Adipose tissue (tissue), 3 donors: ENCODE measurements around the gene SAMD11. TPM values are rescaled to one million over a fixed set of nuclear protein-coding genes. Genes with fewer than 3 reads are reported as not detected.

Source experiments
- H3K27ac ChIP-seq: one replicate; pipeline ENCODE4 v1.5.1; 2013; ENCODE audit warnings: low read depth, low read length
- WGBS, 3 donors: extraction: QIAGEN DNeasy Blood & Tissue Kit; methylation state at CpG; one replicate each; pipeline ENCODE4 v1.1.7; 2013; 5-methylcytosine and 5-hydroxymethylcytosine counted together
- polyA plus RNA-seq, 3 donors: library from polyadenylated mRNA; stranded (reverse); fragments of 200-250 nt; gene quantifications; one replicate each; pipeline ENCODE4 v1.2.3, GENCODE V29; 2013
- donor health status: healthy with polysubstance abuse.
- donor health status: Bipolar disorder and iron deficiency.
- donor health status: healthy.

SAMD11 gene
- polyA plus RNA-seq, 3 donors, result 1.00 to 7.9 (median 1.2) TPM

- H3K27ac ChIP-seq, result no peak overlapping the region
- 76 to 89% (median 88%) methylated on average over 17 to 21 of the region's 21 CpGs for WGBS, 3 donors
Measured at GRCh38 chr1:903721-904271, 19.9 kb upstream of the SAMD11 start.

GRCh38 chr1:904310-904950 is 19.3 kb upstream of the SAMD11 start:
- H3K27ac ChIP-seq, result no peak overlapping the region
- WGBS, 3 donors, result 2 to 9% (median 2%) methylated on average over 54 to 91 of the region's 91 CpGs

- no peak overlapping the region for H3K27ac ChIP-seq
- 8 to 11% (median 8%) methylated on average over 41 to 49 of the region's 49 CpGs for WGBS, 3 donors
Measured at GRCh38 chr1:905071-905749, 18.5 kb upstream of the SAMD11 start.

GRCh38 chr1:905811-906599 is 17.7 kb upstream of the SAMD11 start:
- 40 to 69% (median 65%) methylated on average over 13 of the region's 13 CpGs for WGBS, 3 donors
- no peak overlapping the region for H3K27ac ChIP-seq

- H3K27ac ChIP-seq, result no peak overlapping the region
- 33 to 58% (median 42%) methylated on average over 20 of the region's 20 CpGs for WGBS, 3 donors
Measured at GRCh38 chr1:906600-907420, 16.9 kb upstream of the SAMD11 start.

- no peak overlapping the region for H3K27ac ChIP-seq
- WGBS, 3 donors, result 87 to 90% (median 88%) methylated on average over 17 of the region's 17 CpGs
Measured at GRCh38 chr1:907611-908451, 15.9 kb upstream of the SAMD11 start.

- 80 to 89% (median 80%) methylated on average over 9 to 15 of the region's 16 CpGs for WGBS, 3 donors
- no peak overlapping the region for H3K27ac ChIP-seq
Measured at GRCh38 chr1:908661-909060, 15.1 kb upstream of the SAMD11 start.

- WGBS, 3 donors, result 4 to 10% (median 6%) methylated on average over 17 to 53 of the region's 53 CpGs
- H3K27ac ChIP-seq, result no peak overlapping the region
Measured at GRCh38 chr1:909861-910310, 13.8 kb upstream of the SAMD11 start.

- no peak overlapping the region for H3K27ac ChIP-seq
- WGBS, 3 donors, result 16 to 26% (median 22%) methylated on average over 25 to 29 of the region's 29 CpGs
Measured at GRCh38 chr1:910311-910880, 13.3 kb upstream of the SAMD11 start.

- H3K27ac ChIP-seq, result no peak overlapping the region
- WGBS, 3 donors, result 41 to 59% (median 58%) methylated on average over 24 to 25 of the region's 25 CpGs
Measured at GRCh38 chr1:910881-911721, 12.6 kb upstream of the SAMD11 start.

- WGBS, 3 donors, result 49 to 70% (median 52%) methylated on average over 15 of the region's 15 CpGs
- no peak overlapping the region for H3K27ac ChIP-seq
Measured at GRCh38 chr1:911875-912739, 11.6 kb upstream of the SAMD11 start.

- no peak overlapping the region for H3K27ac ChIP-seq
- 39 to 49% (median 44%) methylated on average over 24 of the region's 24 CpGs for WGBS, 3 donors
Measured at GRCh38 chr1:912740-913301, 10.9 kb upstream of the SAMD11 start.

- no peak overlapping the region for H3K27ac ChIP-seq
- WGBS, 3 donors, result 70 to 78% (median 75%) methylated on average over 16 of the region's 16 CpGs
Measured at GRCh38 chr1:913491-914130, 10.1 kb upstream of the SAMD11 start.

GRCh38 chr1:914131-914890 is 9.4 kb upstream of the SAMD11 start:
- H3K27ac ChIP-seq, result no peak overlapping the region
- 83 to 85% (median 84%) methylated on average over 21 of the region's 21 CpGs for WGBS, 3 donors
